Vagina (tissue), 2 donors: Measurements from ENCODE around the gene RAVER2.

Experiments used
- CTCF ChIP-seq, 3 experiments: fragments of 450-650 bp in 2 of 3; fragments of 200-600 bp in 1 of 3; sonication (generic) in 1 of 3; IDR thresholded peaks; one replicate each; pipeline ENCODE4 v1.5.1; 2017 to 2019; ENCODE audit warnings: antibody characterized with exemption in 3 of 3, mild to moderate bottlenecking in 2 of 3, moderate library complexity in 2 of 3
- POLR2A ChIP-seq, 2 donors: fragments of 450-650 bp; IDR thresholded peaks; one replicate each; pipeline ENCODE4 v1.6.1; 2017; ENCODE audit warnings: antibody characterized with exemption in 2 of 2, mild to moderate bottlenecking in 2 of 2, moderate library complexity in 2 of 2

- TF ChIP-seq POLR2A (IDR thresholded peaks at IDR 0.05) (no peak), CTCF (IDR thresholded peaks at IDR 0.05) (no peak)
These were observed 119.4 kb downstream of the RAVER2 start for GRCh38 chr1:64864018-64864940.
